HEK293T (cell line): ENCODE results near the gene TOMM70.

ENCODE experiments used
- ARNT ChIP-seq: fragments of 450-650 bp; IDR thresholded peaks from 2 replicates; pipeline ENCODE4 v1.6.1; 2017; ENCODE audit warnings: mild to moderate bottlenecking
- CTBP1 ChIP-seq: fragments of 450-650 bp; IDR thresholded peaks from 2 replicates; pipeline ENCODE4 v1.6.1; 2016; ENCODE audit warnings: borderline replicate concordance
- ELF4 ChIP-seq: fragments of 450-650 bp; IDR thresholded peaks from 2 replicates; pipeline ENCODE4 v1.6.1; 2017; ENCODE audit warnings: antibody characterized with exemption
- FOXA1 ChIP-seq: fragments of 450-650 bp; IDR thresholded peaks from 2 replicates; pipeline ENCODE4 v1.6.1; 2016; ENCODE audit warnings: mild to moderate bottlenecking
- FOXK2 ChIP-seq: fragments of 450-650 bp; IDR thresholded peaks from 2 replicates; pipeline ENCODE4 v1.6.1; 2016; ENCODE audit warnings: mild to moderate bottlenecking
- FOXM1 ChIP-seq: fragments of 450-650 bp; IDR thresholded peaks from 2 replicates; pipeline ENCODE4 v1.6.1; 2017; ENCODE audit warnings: mild to moderate bottlenecking, borderline replicate concordance
- L3MBTL2 ChIP-seq: fragments of 450-650 bp; conservative IDR thresholded peaks from 2 replicates; pipeline ENCODE4 v1.6.1; 2016; ENCODE audit warnings: mild to moderate bottlenecking
- PKNOX1 ChIP-seq: fragments of 450-650 bp; IDR thresholded peaks from 2 replicates; pipeline ENCODE4 v1.6.1; 2016
- SP1 ChIP-seq: fragments of 450-650 bp; IDR thresholded peaks from 2 replicates; pipeline ENCODE4 v1.6.1; 2017
- SUZ12 ChIP-seq: fragments of 450-650 bp; IDR thresholded peaks from 2 replicates; pipeline ENCODE4 v1.6.1; 2016; ENCODE audit warnings: mild to moderate bottlenecking
- TARDBP ChIP-seq: fragments of 450-650 bp; IDR thresholded peaks from 2 replicates; pipeline ENCODE4 v1.6.1; 2016

DNA sequence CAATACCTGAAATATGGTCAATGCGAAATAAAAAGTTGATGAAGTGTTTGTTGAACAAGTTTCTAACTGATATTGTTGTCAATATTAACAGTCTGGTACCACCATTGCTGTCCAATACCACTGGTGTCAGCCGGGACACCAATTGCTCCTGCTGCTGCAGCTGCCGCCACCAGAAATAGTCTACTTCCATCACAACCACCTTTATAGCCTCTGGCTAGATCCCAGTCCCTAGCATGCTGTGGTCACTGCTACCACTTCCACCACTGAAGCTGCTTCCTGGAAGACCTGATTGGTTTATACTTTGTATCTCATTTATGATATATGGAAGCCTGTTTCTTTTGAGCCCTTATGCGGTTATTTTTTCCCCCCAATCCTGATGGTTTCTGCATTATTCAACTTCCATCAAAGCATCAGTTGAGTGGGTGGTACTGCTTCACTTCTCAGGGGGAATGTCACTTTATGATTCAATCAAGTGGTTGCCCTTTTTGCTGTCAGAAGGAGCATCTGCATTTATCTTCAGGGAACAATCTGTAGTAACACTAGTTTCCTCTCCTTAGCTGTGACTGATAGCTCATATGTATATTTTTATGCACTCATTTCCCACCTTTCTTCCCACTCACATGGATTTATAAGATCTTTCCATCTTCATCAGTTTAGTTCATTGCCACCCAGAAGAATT is 12.2 kb upstream of the TOMM70 start:
- TF ChIP-seq FOXM1 (no peak), SP1 (no peak), ARNT (no peak), TARDBP (no peak), FOXA1 (no peak), ELF4 (no peak), L3MBTL2 (no peak), PKNOX1 (no peak), FOXK2 (no peak), SUZ12 (no peak), CTBP1 (no peak)
